Keratinocyte (primary cell): ENCODE data around the gene VKORC1.

ENCODE experiments used
- EZH2 ChIP-seq: IDR thresholded peaks from one replicate; pipeline ENCODE4 v1.6.1; 2012; ENCODE audit warnings: inconsistent platforms, mild to moderate bottlenecking, low read length, moderate library complexity
- TF ChIP-seq, protein P1 (sequence below), 3 experiments: IDR thresholded peaks in 1 of 3; conservative IDR thresholded peaks in 1 of 3; optimal IDR thresholded peaks in 1 of 3; 2 replicates in 2 of 3; 3 replicates in 1 of 3; pipeline versions ENCODE3 to v1.5.1; 2011; ENCODE audit warnings: low read length in 3 of 3, mild to moderate bottlenecking in 3 of 3, moderate library complexity in 2 of 3, control low read depth in 1 of 3, inconsistent platforms in 1 of 3; ENCODE audit not compliant: insufficient read depth in 2 of 3; ENCODE audit errors: extremely low read depth in 1 of 3

DNA sequence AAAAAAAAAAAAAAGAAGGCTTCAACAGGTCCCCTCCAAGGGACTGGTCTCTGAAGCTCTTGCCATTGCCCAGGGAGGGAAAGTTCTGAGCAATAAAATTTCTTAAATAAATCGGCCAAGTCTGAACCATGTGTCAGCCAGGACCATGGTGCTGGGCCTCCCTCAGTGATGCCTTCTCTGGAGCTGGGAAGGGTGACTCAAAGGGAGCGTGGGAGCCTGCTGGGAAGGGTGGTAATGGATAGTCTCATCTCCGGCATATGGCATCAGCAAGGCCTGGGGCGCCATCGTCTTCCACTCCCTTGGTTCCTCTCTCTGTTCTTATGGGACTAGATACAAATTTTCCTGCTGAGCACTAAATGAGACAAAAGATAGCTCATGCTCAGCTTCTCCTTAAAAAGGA, 2.3 kb downstream of the VKORC1 start:
- TF ChIP-seq, protein P1, sequence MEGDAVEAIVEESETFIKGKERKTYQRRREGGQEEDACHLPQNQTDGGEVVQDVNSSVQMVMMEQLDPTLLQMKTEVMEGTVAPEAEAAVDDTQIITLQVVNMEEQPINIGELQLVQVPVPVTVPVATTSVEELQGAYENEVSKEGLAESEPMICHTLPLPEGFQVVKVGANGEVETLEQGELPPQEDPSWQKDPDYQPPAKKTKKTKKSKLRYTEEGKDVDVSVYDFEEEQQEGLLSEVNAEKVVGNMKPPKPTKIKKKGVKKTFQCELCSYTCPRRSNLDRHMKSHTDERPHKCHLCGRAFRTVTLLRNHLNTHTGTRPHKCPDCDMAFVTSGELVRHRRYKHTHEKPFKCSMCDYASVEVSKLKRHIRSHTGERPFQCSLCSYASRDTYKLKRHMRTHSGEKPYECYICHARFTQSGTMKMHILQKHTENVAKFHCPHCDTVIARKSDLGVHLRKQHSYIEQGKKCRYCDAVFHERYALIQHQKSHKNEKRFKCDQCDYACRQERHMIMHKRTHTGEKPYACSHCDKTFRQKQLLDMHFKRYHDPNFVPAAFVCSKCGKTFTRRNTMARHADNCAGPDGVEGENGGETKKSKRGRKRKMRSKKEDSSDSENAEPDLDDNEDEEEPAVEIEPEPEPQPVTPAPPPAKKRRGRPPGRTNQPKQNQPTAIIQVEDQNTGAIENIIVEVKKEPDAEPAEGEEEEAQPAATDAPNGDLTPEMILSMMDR (optimal IDR thresholded peaks at IDR 0.05 in 1 of 3, IDR thresholded peaks at IDR 0.05 in 1 of 3, conservative IDR thresholded peaks at IDR 0.05 in 1 of 3; ENCODE audit: extremely low read depth in 1 of 3, insufficient read depth in 2 of 3, low read length in 3 of 3) = no peak
- no peak for TF ChIP-seq EZH2
